HepG2 (cell line): ENCODE data around the gene CCN2. TPM values are rescaled to one million over a fixed set of nuclear protein-coding genes. Genes with fewer than 3 reads are reported as not detected.

Experiments
- ATAC-seq: fragments of 200-7000 bp; cut with Tn5 transposase; 3 replicates; pipeline ENCODE4 v1.9.1; 2020; ENCODE audit warnings: mild to moderate bottlenecking, moderate library complexity
- BruUV-seq: library from RNA; stranded (reverse); fragments of 400-500 nt; replicated peaks from 2 replicates; lab custom pipeline; 2021; lab: Mats Ljungman, UMichigan
- CTCF ChIA-PET: fragments of 300-600 bp; formaldehyde crosslinking; extraction: SDS; loops from one replicate; lab custom pipeline; 2021; ENCODE audit warnings: low total read pairs, inconsistent platforms, low intra/inter-chr PET ratio; lab: Yijun Ruan, JAX
- POLR2A ChIA-PET: fragments of 350-600 bp; sonication (Branson Sonifier 250); formaldehyde crosslinking; loops from one replicate; lab custom pipeline; 2020; ENCODE audit warnings: antibody characterized with exemption, inconsistent platforms; lab: Yijun Ruan, JAX
- DNase-seq: peaks from one replicate; pipeline ENCODE4 v3.0.0-alpha.2; 2015; ENCODE audit warnings: low spot score
- FAIRE-seq: peaks from 3 replicates; lab custom pipeline; 2011; peaks lifted over from hg19 to GRCh38; lab: Jason Lieb, UNC
- H2AFZ ChIP-seq: one replicate; pipeline ENCODE4 v1.6.1; 2011; ENCODE audit warnings: low read length, inconsistent platforms
- H3K27ac ChIP-seq: fragments of 300-600 bp; 3 replicates; pipeline ENCODE4 v1.8.0; 2011; ENCODE audit warnings: mixed run types, mild to moderate bottlenecking, mixed read lengths, low read length, inconsistent platforms; ENCODE audit not compliant: insufficient read depth; ENCODE audit errors: extremely low read length
- H3K27me3 ChIP-seq, 2 experiments: fragments of 200-600 bp in 1 of 2; 2 replicates in 1 of 2; 3 replicates in 1 of 2; pipeline versions ENCODE4 v1.6.0 to v1.8.0; 2011; ENCODE audit warnings: low read length in 2 of 2, mild to moderate bottlenecking in 2 of 2, moderate library complexity in 2 of 2, inconsistent platforms in 1 of 2; ENCODE audit not compliant: insufficient read depth in 2 of 2, control insufficient read depth in 1 of 2
- H3K36me3 ChIP-seq, 2 experiments: fragments of 200-600 bp in 1 of 2; replicated peaks in 1 of 2; 2 replicates in 1 of 2; 3 replicates in 1 of 2; pipeline versions ENCODE4 v1.5.1 to v1.8.0; 2011; ENCODE audit warnings: low read length in 2 of 2, inconsistent platforms in 1 of 2; ENCODE audit not compliant: insufficient read depth in 2 of 2, control insufficient read depth in 1 of 2
- H3K4me1 ChIP-seq: 2 replicates; pipeline ENCODE4 v1.5.1; 2012; ENCODE audit warnings: low read length, inconsistent platforms; ENCODE audit not compliant: insufficient read depth
- H3K4me2 ChIP-seq: 2 replicates; pipeline ENCODE4 v1.6.0; 2011; ENCODE audit warnings: low read depth, low read length, inconsistent platforms
- H3K4me3 ChIP-seq, 3 experiments: fragments of 200-600 bp in 1 of 3; sonication (generic), shearing (Covaris generic) in 1 of 3; replicated peaks in 1 of 3; 2 replicates each; pipeline ENCODE4 v1.5.1; 2011 to 2016; ENCODE audit warnings: low read length in 3 of 3, inconsistent platforms in 2 of 3, low read depth in 2 of 3, mild to moderate bottlenecking in 2 of 3, control low read depth in 1 of 3, mixed read lengths in 1 of 3; ENCODE audit not compliant: insufficient read depth in 1 of 3
- H3K79me2 ChIP-seq: one replicate; pipeline ENCODE4 v1.6.1; 2011; ENCODE audit warnings: low read length, inconsistent platforms; ENCODE audit not compliant: insufficient read depth
- H3K9ac ChIP-seq: 2 replicates; pipeline ENCODE4 v1.6.0; 2011; ENCODE audit warnings: mild to moderate bottlenecking, low read depth, low read length, inconsistent platforms; ENCODE audit not compliant: insufficient read depth
- H3K9me3 ChIP-seq: 2 replicates; pipeline ENCODE4 v1.5.1; 2012; ENCODE audit warnings: mild to moderate bottlenecking, low read length
- H4K20me1 ChIP-seq: 2 replicates; pipeline ENCODE4 v1.6.0; 2011; ENCODE audit warnings: inconsistent platforms, mild to moderate bottlenecking, low read length, moderate library complexity; ENCODE audit not compliant: insufficient read depth
- ATM ChIP-seq: fragments of 450-650 bp; IDR thresholded peaks from 2 replicates; pipeline ENCODE4 v1.7.1; 2017; ENCODE audit warnings: mild to moderate bottlenecking, borderline replicate concordance
- NFRKB ChIP-seq: fragments of 450-650 bp; IDR thresholded peaks from 2 replicates; pipeline ENCODE4 v1.6.1; 2017
- NFYC ChIP-seq: IDR thresholded peaks from 2 replicates; pipeline ENCODE4 v1.6.1; 2016; ENCODE audit warnings: missing genetic modification reagents, missing compliant biosample characterization
- NONO ChIP-seq, 2 experiments: fragments of 450-650 bp in 1 of 2; sonication (generic) in 1 of 2; formaldehyde crosslinking in 1 of 2; IDR thresholded peaks in 1 of 2; conservative IDR thresholded peaks in 1 of 2; 2 replicates each; pipeline versions ENCODE4 v1.6.1 to v1.8.0; 2017 to 2022; ENCODE audit warnings: mild to moderate bottlenecking in 1 of 2, missing genetic modification reagents in 1 of 2, moderate library complexity in 1 of 2
- RARG ChIP-seq: sonication (generic); formaldehyde crosslinking; IDR thresholded peaks from 2 replicates; pipeline ENCODE4 v1.4.0; 2020; ENCODE audit warnings: low read depth, mild to moderate bottlenecking, missing genetic modification reagents
- RBM39 ChIP-seq: fragments of 200-400 bp; formaldehyde crosslinking; IDR thresholded peaks from one replicate; pipeline ENCODE4 v1.6.1; 2018; ENCODE audit warnings: antibody characterized with exemption, mild to moderate bottlenecking, low read depth, low read length; ENCODE audit not compliant: poor library complexity, severe bottlenecking
- RCOR2 ChIP-seq: IDR thresholded peaks from 2 replicates; pipeline ENCODE4 v1.6.1; 2016; ENCODE audit warnings: missing biosample characterization, missing genetic modification reagents
- ZNF383 ChIP-seq: sonication (generic); formaldehyde crosslinking; IDR thresholded peaks from 2 replicates; pipeline ENCODE4 v1.4.0; 2020; ENCODE audit warnings: missing genetic modification reagents, mild to moderate bottlenecking, borderline replicate concordance
- ZNF883 ChIP-seq: sonication (generic); formaldehyde crosslinking; IDR thresholded peaks from 2 replicates; pipeline ENCODE4 v1.5.1; 2020; ENCODE audit warnings: mild to moderate bottlenecking, missing genetic modification reagents; ENCODE audit errors: not compliant biosample characterization
- WGBS: methylation state at CpG from one replicate; pipeline ENCODE4 v1.1.6; 2017; ENCODE audit warnings: low lambda C conversion rate; 5-methylcytosine and 5-hydroxymethylcytosine counted together
- in situ Hi-C: cut with HindIII; loops from 2 replicates; pipeline ENCODE4 v1.10.0; 2017; ENCODE audit warnings: low pct_unique_long_range_greater_than_20kb; ENCODE audit not compliant: extremely low pct_ligation_motif_present
- intact Hi-C: fragments of 100-400 bp; cut with micrococcal nuclease; formaldehyde crosslinking; loops from one replicate; pipeline ENCODE4 v1.10.0; 2022; ENCODE audit not compliant: unreplicated experiment
- polyA plus RNA-seq, 8 experiments: library from polyadenylated mRNA; depleted of rRNA in 3 of 8; stranded (reverse) in 7 of 8; unstranded in 1 of 8; fragments of >200 nt; fragmentation: Illumina TruSeq in 4 of 8; extraction: Trizol in 4 of 8; gene quantifications; 2 replicates each; pipeline versions ENCODE4 v1.2.1 to v1.2.3, GENCODE V29; 2011 to 2016; ENCODE audit warnings: low read depth in 4 of 8, missing spikeins in 1 of 8, mixed read lengths in 1 of 8; ENCODE audit not compliant: insufficient read depth in 1 of 8
- total RNA-seq, 5 experiments: library from RNA; depleted of rRNA; stranded (reverse); fragments of >200 nt; fragmentation: Illumina TruSeq; extraction: Trizol; gene quantifications; 2 replicates each; pipeline ENCODE4 v1.2.3, GENCODE V29; 2016; ENCODE audit warnings: low read depth in 1 of 5
- TF ChIP-seq, protein P1 (sequence below): sonication (generic); formaldehyde crosslinking; IDR thresholded peaks from 2 replicates; pipeline ENCODE4 v1.4.0; 2020; ENCODE audit warnings: missing genetic modification reagents
- TF ChIP-seq, protein P2 (sequence below): sonication (generic); formaldehyde crosslinking; IDR thresholded peaks from 2 replicates; pipeline ENCODE4 v1.4.0; 2020; ENCODE audit warnings: mild to moderate bottlenecking, low read depth, missing genetic modification reagents
- TF ChIP-seq, protein P3 (sequence below): sonication (generic); formaldehyde crosslinking; IDR thresholded peaks from 2 replicates; pipeline ENCODE4 v1.5.1; 2020; ENCODE audit warnings: mild to moderate bottlenecking, missing genetic modification reagents, borderline replicate concordance

CCN2 gene
- total and polyA plus RNA-seq, 2 of the 13 experiments (the other 11 are each of a cell fraction or from before 2014, with no cell fraction given): 34.7 to 316 TPM

DNA sequence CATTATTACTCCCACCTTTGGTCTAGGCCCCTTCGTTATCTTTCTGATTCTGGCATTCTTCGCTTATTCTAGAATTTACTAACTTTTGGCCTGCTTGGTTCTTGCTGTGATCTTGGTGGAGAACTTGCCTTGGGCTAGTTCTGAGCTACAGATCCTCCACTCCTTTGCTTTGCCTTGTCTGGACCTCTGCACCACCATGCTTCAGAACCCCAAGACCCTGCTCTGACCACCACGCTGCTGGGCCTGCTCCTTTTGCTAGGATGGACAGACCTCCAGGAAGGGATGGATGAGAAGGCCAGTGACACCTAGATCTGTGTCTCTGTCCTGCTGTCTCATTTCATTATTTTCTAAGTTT, 30.4 kb upstream of the CCN2 start:
- Histone ChIP-seq H3K36me3 (no peaks in the 10 kb centered on the region), H4K20me1 (no peaks in the 10 kb centered on the region), H3K79me2 (no peaks in the 10 kb centered on the region), H3K27ac (peak overlapping the region; percentile 98), H3K9ac (peak overlapping the region; percentile 81), H3K9me3 (no peaks in the 10 kb centered on the region), H3K4me3 (peak overlapping the region in 1 of 3 experiments; percentile 38; a peak in 1 of 6 replicates), H2AFZ (peak overlapping the region; percentile 7), H3K27me3 (no peaks in the 10 kb centered on the region), H3K4me2 (peak overlapping the region; percentile 56), H3K4me1 (peaks cover 82% of the 10 kb centered on the region)
- intact Hi-C loops: loop anchor here (1.0 kb wide), 6 partner anchors 23 to 180 kb away; partner anchors contain the start of gene CCN2
- FAIRE-seq: no peak
- POLR2A ChIA-PET: interaction anchor here (1.1 to 13.1 kb wide), 10 partner anchors 15 to 85 kb away, joined by 3 to 400 read pairs (median 12); partner anchors contain the start of gene CCN2
- CTCF ChIA-PET: interaction anchor here (1.1 to 1.7 kb wide), 2 partner anchors 23 to 31 kb away, joined by 4 to 7 read pairs; partner anchors contain the start of gene CCN2
- WGBS: 77% methylated on average over 3 of the region's 3 CpGs
- BruUV-seq: no TSS peak
- in situ Hi-C loops: loop anchor here (5.0 kb wide), 1 partner anchor 41 kb away; no protein-coding TSS in a partner anchor
- no peak for DNase-seq
- ATAC-seq: no peak
- no peak for TF ChIP-seq RCOR2
- TF ChIP-seq, protein P1, sequence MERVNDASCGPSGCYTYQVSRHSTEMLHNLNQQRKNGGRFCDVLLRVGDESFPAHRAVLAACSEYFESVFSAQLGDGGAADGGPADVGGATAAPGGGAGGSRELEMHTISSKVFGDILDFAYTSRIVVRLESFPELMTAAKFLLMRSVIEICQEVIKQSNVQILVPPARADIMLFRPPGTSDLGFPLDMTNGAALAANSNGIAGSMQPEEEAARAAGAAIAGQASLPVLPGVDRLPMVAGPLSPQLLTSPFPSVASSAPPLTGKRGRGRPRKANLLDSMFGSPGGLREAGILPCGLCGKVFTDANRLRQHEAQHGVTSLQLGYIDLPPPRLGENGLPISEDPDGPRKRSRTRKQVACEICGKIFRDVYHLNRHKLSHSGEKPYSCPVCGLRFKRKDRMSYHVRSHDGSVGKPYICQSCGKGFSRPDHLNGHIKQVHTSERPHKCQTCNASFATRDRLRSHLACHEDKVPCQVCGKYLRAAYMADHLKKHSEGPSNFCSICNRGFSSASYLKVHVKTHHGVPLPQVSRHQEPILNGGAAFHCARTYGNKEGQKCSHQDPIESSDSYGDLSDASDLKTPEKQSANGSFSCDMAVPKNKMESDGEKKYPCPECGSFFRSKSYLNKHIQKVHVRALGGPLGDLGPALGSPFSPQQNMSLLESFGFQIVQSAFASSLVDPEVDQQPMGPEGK: no peak
- no peak for TF ChIP-seq NFYC
- TF ChIP-seq, protein P2, sequence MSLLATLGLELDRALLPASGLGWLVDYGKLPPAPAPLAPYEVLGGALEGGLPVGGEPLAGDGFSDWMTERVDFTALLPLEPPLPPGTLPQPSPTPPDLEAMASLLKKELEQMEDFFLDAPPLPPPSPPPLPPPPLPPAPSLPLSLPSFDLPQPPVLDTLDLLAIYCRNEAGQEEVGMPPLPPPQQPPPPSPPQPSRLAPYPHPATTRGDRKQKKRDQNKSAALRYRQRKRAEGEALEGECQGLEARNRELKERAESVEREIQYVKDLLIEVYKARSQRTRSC: no peak
- TF ChIP-seq ZNF883 (CRISPR knock-in tag): no peak
- 0 out of 2 replicates have a peak, but pooled peaks have one; percentile 10 for TF ChIP-seq RARG (CRISPR knock-in tag)
- no peak for TF ChIP-seq NFRKB
- TF ChIP-seq ZNF383 (CRISPR knock-in tag): no peak
- TF ChIP-seq, protein P3, sequence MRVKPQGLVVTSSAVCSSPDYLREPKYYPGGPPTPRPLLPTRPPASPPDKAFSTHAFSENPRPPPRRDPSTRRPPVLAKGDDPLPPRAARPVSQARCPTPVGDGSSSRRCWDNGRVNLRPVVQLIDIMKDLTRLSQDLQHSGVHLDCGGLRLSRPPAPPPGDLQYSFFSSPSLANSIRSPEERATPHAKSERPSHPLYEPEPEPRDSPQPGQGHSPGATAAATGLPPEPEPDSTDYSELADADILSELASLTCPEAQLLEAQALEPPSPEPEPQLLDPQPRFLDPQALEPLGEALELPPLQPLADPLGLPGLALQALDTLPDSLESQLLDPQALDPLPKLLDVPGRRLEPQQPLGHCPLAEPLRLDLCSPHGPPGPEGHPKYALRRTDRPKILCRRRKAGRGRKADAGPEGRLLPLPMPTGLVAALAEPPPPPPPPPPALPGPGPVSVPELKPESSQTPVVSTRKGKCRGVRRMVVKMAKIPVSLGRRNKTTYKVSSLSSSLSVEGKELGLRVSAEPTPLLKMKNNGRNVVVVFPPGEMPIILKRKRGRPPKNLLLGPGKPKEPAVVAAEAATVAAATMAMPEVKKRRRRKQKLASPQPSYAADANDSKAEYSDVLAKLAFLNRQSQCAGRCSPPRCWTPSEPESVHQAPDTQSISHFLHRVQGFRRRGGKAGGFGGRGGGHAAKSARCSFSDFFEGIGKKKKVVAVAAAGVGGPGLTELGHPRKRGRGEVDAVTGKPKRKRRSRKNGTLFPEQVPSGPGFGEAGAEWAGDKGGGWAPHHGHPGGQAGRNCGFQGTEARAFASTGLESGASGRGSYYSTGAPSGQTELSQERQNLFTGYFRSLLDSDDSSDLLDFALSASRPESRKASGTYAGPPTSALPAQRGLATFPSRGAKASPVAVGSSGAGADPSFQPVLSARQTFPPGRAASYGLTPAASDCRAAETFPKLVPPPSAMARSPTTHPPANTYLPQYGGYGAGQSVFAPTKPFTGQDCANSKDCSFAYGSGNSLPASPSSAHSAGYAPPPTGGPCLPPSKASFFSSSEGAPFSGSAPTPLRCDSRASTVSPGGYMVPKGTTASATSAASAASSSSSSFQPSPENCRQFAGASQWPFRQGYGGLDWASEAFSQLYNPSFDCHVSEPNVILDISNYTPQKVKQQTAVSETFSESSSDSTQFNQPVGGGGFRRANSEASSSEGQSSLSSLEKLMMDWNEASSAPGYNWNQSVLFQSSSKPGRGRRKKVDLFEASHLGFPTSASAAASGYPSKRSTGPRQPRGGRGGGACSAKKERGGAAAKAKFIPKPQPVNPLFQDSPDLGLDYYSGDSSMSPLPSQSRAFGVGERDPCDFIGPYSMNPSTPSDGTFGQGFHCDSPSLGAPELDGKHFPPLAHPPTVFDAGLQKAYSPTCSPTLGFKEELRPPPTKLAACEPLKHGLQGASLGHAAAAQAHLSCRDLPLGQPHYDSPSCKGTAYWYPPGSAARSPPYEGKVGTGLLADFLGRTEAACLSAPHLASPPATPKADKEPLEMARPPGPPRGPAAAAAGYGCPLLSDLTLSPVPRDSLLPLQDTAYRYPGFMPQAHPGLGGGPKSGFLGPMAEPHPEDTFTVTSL (CRISPR knock-in tag): no peak
- TF ChIP-seq RBM39: no peak
- TF ChIP-seq ATM: no peak
- TF ChIP-seq NONO (IDR thresholded peaks at IDR 0.05): no peak
- TF ChIP-seq NONO (CRISPR knock-in tag; conservative IDR thresholded peaks at IDR 0.05): no peak; the same call in 1 of the 2 replicates
